Measurements from ENCODE around the gene ZNF205. TPM values are rescaled to one million over a fixed set of nuclear protein-coding genes. Genes with fewer than 3 reads are reported as not detected.

ZNF205 gene
- total and polyA plus RNA-seq, 9 of the 15 experiments (the other 6 are each of a cell fraction or from before 2014, with no cell fraction given) = 2.4 to 11.8 (median 5.1) TPM; not detected in 2

DNA sequence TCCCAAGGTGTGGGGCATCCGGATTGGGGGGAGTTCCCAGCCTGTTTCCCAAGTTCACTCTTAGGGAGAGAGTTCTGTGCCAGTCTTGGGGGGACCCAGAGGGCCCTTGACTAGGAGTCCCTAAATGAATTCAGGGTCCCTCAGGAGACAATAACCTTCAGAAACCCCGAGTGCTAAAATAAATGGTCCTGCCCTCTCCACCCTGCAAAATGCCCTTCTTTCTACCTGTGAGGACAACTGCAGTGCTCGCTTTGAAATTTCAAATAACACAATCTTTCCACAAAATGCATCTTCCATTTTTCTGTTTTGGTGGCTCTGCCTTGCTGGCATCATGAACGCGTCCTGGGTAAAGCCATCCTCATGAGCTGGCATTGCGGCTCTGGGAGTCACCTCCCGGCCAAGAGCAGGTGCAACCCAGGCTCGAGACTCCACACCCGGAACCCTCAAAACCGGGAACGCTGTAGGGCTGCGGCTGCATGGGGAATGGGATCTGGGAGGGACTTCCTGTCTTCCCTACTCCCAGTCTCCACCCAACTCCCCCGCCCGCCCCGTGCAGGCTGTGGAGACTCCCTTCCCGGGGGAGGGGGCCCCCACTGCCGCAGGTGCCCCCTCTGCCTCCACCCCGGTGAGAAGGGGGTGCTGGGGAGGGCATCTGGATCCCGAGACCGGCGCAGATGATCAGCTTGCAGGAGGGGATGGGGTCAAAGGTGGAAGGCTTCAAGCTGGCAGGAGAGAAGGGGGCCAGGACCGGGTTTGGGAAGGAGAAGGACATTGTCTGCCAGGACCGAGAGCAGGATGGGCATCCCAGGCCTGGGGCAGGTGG lies at the start of gene ZNF205 (continued):
- TF ChIP-seq SIN3A (IDR thresholded peaks at IDR 0.05; ENCODE audit: borderline replicate concordance in 2 of 2, control insufficient read depth in 1 of 2, low read depth in 2 of 2, low read length in 2 of 2) (0 out of 4 replicates have a peak, but pooled peaks of 1 of the 2 experiments have one; percentile 70), FOXJ3 (CRISPR knock-in tag; IDR thresholded peaks at IDR 0.05) (no peak), GATA2 (CRISPR knock-in tag; IDR thresholded peaks at IDR 0.05) (no peak), YBX1 (IDR thresholded peaks at IDR 0.05) (no peak), ZNF780A (CRISPR knock-in tag; IDR thresholded peaks at IDR 0.05) (no peak), ZNF79 (CRISPR knock-in tag; IDR thresholded peaks at IDR 0.05; ENCODE audit: low read depth) (no peak), PCBP2 (IDR thresholded peaks at IDR 0.05; ENCODE audit: low read depth, low read length, poor library complexity, severe bottlenecking) (no peak), BCOR (IDR thresholded peaks at IDR 0.05) (no peak), TCF7 (IDR thresholded peaks at IDR 0.05; ENCODE audit: borderline replicate concordance) (no peak), SP2 (IDR thresholded peaks at IDR 0.05; ENCODE audit: extremely low read depth, low read depth, low read length, poor library complexity, severe bottlenecking) (no peak), BRD9 (IDR thresholded peaks at IDR 0.05; ENCODE audit: low read depth, partially characterized antibody) (no peak), MYC (IDR thresholded peaks at IDR 0.05; ENCODE audit: low read depth, low read length) (peak; percentile 75), MYC (CRISPR knock-in tag; IDR thresholded peaks at IDR 0.05; ENCODE audit: borderline replicate concordance, low read depth) (0 out of 2 replicates have a peak, but pooled peaks have one; percentile 13), IRF2 (CRISPR knock-in tag; IDR thresholded peaks at IDR 0.05) (no peak), RBM39 (optimal IDR thresholded peaks at IDR 0.05; ENCODE audit: low read depth, low read length) (no peak), FIP1L1 (IDR thresholded peaks at IDR 0.05; ENCODE audit: low read depth, low read length, poor library complexity, severe bottlenecking) (no peak), PREB (CRISPR knock-in tag; IDR thresholded peaks at IDR 0.05) (no peak), ZNF436 (CRISPR knock-in tag; IDR thresholded peaks at IDR 0.05) (no peak), RBFOX2 (IDR thresholded peaks at IDR 0.05; ENCODE audit: low read depth, low read length) (peak; percentile 65), TSC22D4 (tag; IDR thresholded peaks at IDR 0.05) (no peak), ESRRA (IDR thresholded peaks at IDR 0.05; ENCODE audit: borderline replicate concordance, low read depth) (peak; percentile 28; the same call in 1 of the 2 replicates)
- TF ChIP-seq, protein P1, sequence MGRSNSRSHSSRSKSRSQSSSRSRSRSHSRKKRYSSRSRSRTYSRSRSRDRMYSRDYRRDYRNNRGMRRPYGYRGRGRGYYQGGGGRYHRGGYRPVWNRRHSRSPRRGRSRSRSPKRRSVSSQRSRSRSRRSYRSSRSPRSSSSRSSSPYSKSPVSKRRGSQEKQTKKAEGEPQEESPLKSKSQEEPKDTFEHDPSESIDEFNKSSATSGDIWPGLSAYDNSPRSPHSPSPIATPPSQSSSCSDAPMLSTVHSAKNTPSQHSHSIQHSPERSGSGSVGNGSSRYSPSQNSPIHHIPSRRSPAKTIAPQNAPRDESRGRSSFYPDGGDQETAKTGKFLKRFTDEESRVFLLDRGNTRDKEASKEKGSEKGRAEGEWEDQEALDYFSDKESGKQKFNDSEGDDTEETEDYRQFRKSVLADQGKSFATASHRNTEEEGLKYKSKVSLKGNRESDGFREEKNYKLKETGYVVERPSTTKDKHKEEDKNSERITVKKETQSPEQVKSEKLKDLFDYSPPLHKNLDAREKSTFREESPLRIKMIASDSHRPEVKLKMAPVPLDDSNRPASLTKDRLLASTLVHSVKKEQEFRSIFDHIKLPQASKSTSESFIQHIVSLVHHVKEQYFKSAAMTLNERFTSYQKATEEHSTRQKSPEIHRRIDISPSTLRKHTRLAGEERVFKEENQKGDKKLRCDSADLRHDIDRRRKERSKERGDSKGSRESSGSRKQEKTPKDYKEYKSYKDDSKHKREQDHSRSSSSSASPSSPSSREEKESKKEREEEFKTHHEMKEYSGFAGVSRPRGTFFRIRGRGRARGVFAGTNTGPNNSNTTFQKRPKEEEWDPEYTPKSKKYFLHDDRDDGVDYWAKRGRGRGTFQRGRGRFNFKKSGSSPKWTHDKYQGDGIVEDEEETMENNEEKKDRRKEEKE (IDR thresholded peaks at IDR 0.05; ENCODE audit: borderline replicate concordance in 1 of 2, control insufficient read depth in 1 of 2, low read depth in 2 of 2, low read length in 1 of 2) = peak in 1 of 2 experiments; percentile 49; a peak in 1 of 4 replicates
